WI38 (cell line): ENCODE measurements around the gene CUL1.
"Not testable (repeated sequence)": the region's sequence is repeated elsewhere in the genome, so short reads cannot be mapped to it uniquely, and the experiment has no call there.

ENCODE experiments used
- H3K4me3 ChIP-seq: 2 replicates; pipeline ENCODE4 v1.5.1; 2011; ENCODE audit warnings: low read depth, mild to moderate bottlenecking, control low read depth, low read length
- TF ChIP-seq, protein P1 (sequence below): IDR thresholded peaks from 2 replicates; pipeline ENCODE4 v1.5.1; 2012; ENCODE audit warnings: low read depth, mild to moderate bottlenecking, control low read depth, low read length

Gene CUL1

GRCh38 chr7:148700661-148701064 lies 2.0 kb downstream of the CUL1 start:
- TF ChIP-seq, protein P1, sequence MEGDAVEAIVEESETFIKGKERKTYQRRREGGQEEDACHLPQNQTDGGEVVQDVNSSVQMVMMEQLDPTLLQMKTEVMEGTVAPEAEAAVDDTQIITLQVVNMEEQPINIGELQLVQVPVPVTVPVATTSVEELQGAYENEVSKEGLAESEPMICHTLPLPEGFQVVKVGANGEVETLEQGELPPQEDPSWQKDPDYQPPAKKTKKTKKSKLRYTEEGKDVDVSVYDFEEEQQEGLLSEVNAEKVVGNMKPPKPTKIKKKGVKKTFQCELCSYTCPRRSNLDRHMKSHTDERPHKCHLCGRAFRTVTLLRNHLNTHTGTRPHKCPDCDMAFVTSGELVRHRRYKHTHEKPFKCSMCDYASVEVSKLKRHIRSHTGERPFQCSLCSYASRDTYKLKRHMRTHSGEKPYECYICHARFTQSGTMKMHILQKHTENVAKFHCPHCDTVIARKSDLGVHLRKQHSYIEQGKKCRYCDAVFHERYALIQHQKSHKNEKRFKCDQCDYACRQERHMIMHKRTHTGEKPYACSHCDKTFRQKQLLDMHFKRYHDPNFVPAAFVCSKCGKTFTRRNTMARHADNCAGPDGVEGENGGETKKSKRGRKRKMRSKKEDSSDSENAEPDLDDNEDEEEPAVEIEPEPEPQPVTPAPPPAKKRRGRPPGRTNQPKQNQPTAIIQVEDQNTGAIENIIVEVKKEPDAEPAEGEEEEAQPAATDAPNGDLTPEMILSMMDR = no peak
- H3K4me3 ChIP-seq = peak overlapping the region; percentile 76

GRCh38 chr7:148701414-148701813 lies 2.7 kb downstream of the CUL1 start:
- H3K4me3 ChIP-seq = peak overlapping the region; percentile 76; the same call in 1 of the 2 replicates
- TF ChIP-seq, protein P1 = no peak

DNA sequence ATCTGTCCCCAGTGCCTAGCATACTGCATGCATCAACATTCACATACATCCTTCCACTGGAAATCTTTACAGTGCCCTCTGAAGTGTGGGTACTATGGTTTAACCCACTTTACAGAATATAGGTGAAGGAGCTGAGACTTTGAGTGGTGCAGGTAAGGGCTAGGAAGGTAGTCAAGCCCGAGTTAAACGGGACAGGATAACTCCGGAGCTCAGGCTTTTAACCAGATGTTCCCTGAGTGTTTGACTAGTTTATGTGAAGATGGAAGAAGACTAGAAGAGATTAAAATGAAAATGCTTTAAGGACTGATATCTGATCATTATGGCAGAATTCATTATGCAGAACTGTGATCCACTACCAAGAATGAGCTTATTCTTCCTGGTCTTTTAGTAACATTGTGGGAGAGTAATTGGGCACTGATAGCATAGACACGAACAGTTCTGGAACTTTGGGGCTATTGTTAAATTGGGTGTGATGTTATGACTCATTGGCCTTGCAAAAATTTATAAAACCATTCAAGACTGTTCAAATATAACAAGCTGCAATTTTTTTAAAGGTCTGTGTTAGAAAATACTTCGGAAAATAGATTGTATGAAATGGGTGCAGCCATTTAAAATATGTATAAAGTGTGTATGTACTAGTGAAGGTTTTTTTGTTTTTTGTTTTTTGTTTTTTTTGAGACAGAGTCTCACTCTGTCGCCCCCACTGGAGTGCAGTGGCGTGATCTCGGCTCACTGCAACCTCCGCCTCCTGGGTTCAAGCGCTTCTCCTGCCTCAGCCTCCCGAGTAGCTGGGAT lies 4.4 kb downstream of the CUL1 start:
- TF ChIP-seq, protein P1 = no peak
- no peak overlapping the region for H3K4me3 ChIP-seq

DNA sequence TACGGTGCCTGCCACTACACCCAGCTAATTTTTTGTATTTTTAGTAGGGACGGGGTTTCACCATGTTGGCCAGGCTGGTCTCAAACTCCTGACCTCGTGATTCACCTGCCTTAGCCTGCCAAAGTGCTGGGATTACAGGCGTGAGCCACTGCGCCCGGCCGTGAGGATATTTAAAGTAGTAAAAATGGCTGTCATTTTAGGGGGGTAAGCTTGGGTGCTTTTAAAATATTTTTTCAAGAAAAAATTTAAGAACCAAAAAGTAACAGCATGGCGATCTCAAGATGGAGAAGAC lies 4.9 kb downstream of the CUL1 start:
- not testable (repeated sequence) for H3K4me3 ChIP-seq

GRCh38 chr7:148704189-148704588 lies 5.5 kb downstream of the CUL1 start:
- H3K4me3 ChIP-seq = no peak overlapping the region

DNA sequence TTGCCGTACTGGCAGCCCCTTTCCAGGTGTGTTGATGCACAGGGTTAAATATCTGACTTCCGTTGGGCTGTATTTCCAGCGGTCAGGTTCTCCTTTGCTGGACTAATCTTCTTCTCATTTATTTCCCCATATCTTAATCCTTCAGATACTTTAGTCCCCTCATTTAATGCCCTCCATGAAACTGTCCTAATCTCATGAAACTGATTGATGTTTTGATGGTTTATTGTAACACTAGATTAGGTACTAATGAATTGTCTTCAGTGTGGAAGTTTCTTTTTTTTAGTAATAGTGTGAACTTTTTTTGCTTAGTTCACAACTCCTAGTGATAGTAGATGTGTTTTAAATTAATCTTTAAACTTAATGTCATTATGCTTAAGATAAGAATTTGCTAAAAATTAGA lies 6.3 kb downstream of the CUL1 start:
- TF ChIP-seq, protein P1 = no peak
- no peak overlapping the region for H3K4me3 ChIP-seq

More at GRCh38 chr7:148704189-148704588, 5.5 kb downstream of the CUL1 start:
- TF ChIP-seq, protein P1 = no peak

GRCh38 chr7:148706368-148706767 lies 7.7 kb downstream of the CUL1 start:
- H3K4me3 ChIP-seq = no peak overlapping the region
- TF ChIP-seq, protein P1 = no peak
